ENCODE results near the gene SPATA20. TPM values are rescaled to one million over a fixed set of nuclear protein-coding genes. Genes with fewer than 3 reads are reported as not detected.

SPATA20 gene
- total RNA-seq, 1 experiment from 2014 or later = 24.6 TPM

GRCh38 chr17:50532452-50533024, 14.4 kb upstream of the SPATA20 start, which contains the start of gene EPN3:
TSS of gene EPN3 (plus strand) at chr17:50532735. CDS start at chr17:50536557, 3,822 bp downstream.
- Mint-ChIP-seq H3K4me3 (peak within 1 kb of the TSS; percentile 87), H3K36me3 (peaks cover 11% of the 10 kb centered on the region; the same call in 1 of the 2 replicates), H3K27me3 (ENCODE audit: low read depth) (peaks cover 26% of the 10 kb centered on the region), H3K27ac (no peak within 1 kb of the TSS), H3K9me3 (no peaks in the 10 kb centered on the region), H3K4me1 (peaks cover 39% of the 10 kb centered on the region)
- ATAC-seq (peak; percentile 66), DNase-seq (ENCODE audit: low spot score) (peak; percentile 61)
- ChIA-PET POLR2A (interaction anchor here (0.8 to 3.0 kb wide), 3 partner anchors 10 to 28 kb away, joined by 3 to 8 read pairs (median 4); partner anchors contain the start of gene CACNA1G), CTCF (interaction anchor here (0.6 to 3.7 kb wide), 17 partner anchors 10 to 139 kb away, joined by 3 to 24 read pairs (median 5); no protein-coding TSS in a partner anchor)
- peak; percentile 64 for TF ChIP-seq SP1 (CRISPR knock-in tag; conservative IDR thresholded peaks at IDR 0.05)
- TF ChIP-seq MAX (CRISPR knock-in tag; IDR thresholded peaks at IDR 0.05) = peak; percentile 54; the same call in 1 of the 2 replicates
- TF ChIP-seq PRDM15 (CRISPR knock-in tag; IDR thresholded peaks at IDR 0.05) = no peak
- peak; percentile 83 for TF ChIP-seq ZNF121 (CRISPR knock-in tag; IDR thresholded peaks at IDR 0.05)
- TF ChIP-seq NFE2L1 (CRISPR knock-in tag; IDR thresholded peaks at IDR 0.05) = 0 out of 2 replicates have a peak, but pooled peaks have one; percentile 53
- 0 out of 2 replicates have a peak, but pooled peaks have one; percentile 25 for TF ChIP-seq ESRRA (CRISPR knock-in tag; IDR thresholded peaks at IDR 0.05; ENCODE audit: borderline replicate concordance)
- TF ChIP-seq USF1 (CRISPR knock-in tag; IDR thresholded peaks at IDR 0.05) = no peak
- TF ChIP-seq ZBTB21 (CRISPR knock-in tag; IDR thresholded peaks at IDR 0.05; ENCODE audit: borderline replicate concordance) = peak; percentile 63; the same call in 1 of the 2 replicates
- TF ChIP-seq ZNF512 (CRISPR knock-in tag; IDR thresholded peaks at IDR 0.05; ENCODE audit: borderline replicate concordance) = no peak
- TF ChIP-seq ZNF317 (CRISPR knock-in tag; IDR thresholded peaks at IDR 0.05; ENCODE audit: borderline replicate concordance, low read depth) = no peak
- 0 out of 2 replicates have a peak, but pooled peaks have one; percentile 66 for TF ChIP-seq ZBTB43 (CRISPR knock-in tag; IDR thresholded peaks at IDR 0.05)
- TF ChIP-seq FOXK1 (CRISPR knock-in tag; IDR thresholded peaks at IDR 0.05) = no peak; the same call in 1 of the 2 replicates
- no peak for TF ChIP-seq TP53 (CRISPR knock-in tag; IDR thresholded peaks at IDR 0.05)
- peak; percentile 17; the same call in 1 of the 2 replicates for TF ChIP-seq FOXP1 (CRISPR knock-in tag; IDR thresholded peaks at IDR 0.05; ENCODE audit: borderline replicate concordance)
- TF ChIP-seq NFATC4 (CRISPR knock-in tag; IDR thresholded peaks at IDR 0.05) = no peak
- peak; percentile 70; the same call in 1 of the 2 replicates for TF ChIP-seq ZNF281 (CRISPR knock-in tag; IDR thresholded peaks at IDR 0.05)
- no peak for TF ChIP-seq ATF6 (CRISPR knock-in tag; IDR thresholded peaks at IDR 0.05)
- no peak for TF ChIP-seq ZNF138 (CRISPR knock-in tag; conservative IDR thresholded peaks at IDR 0.05)
- TF ChIP-seq ZNF423 (CRISPR knock-in tag; IDR thresholded peaks at IDR 0.05) = peak; percentile 22; the same call in 1 of the 2 replicates
- no peak for TF ChIP-seq KAT7 (CRISPR knock-in tag; IDR thresholded peaks at IDR 0.05; ENCODE audit: borderline replicate concordance)
- TF ChIP-seq ETV6 (CRISPR knock-in tag; IDR thresholded peaks at IDR 0.05) = peak; percentile 64
- no peak for TF ChIP-seq E2F4 (CRISPR knock-in tag; IDR thresholded peaks at IDR 0.05; ENCODE audit: borderline replicate concordance, low read depth)
